Activated CD8-positive, alpha-beta memory T cell treated with anti-CD3 and anti-CD28 coated beads, Interleukin-2, amount 50 U/mL, for 24 hours (primary cell): ENCODE results near the gene SPTBN2.

Experiments
- DNase-seq: peaks from one replicate; pipeline ENCODE4 v3.0.0-alpha.2; 2020; ENCODE audit errors: extremely low read depth

SPTBN2 gene

GRCh38 chr11:66728693-66729385 is at the start of gene SPTBN2:
TSS of gene SPTBN2 (minus strand) at chr11:66729216. CDS start at chr11:66721240, 7,976 bp downstream.
- no peak for DNase-seq

- DNase-seq, result no peak
Observed at GRCh38 chr11:66768818-66769217, 39.8 kb upstream of the SPTBN2 start.

DNA sequence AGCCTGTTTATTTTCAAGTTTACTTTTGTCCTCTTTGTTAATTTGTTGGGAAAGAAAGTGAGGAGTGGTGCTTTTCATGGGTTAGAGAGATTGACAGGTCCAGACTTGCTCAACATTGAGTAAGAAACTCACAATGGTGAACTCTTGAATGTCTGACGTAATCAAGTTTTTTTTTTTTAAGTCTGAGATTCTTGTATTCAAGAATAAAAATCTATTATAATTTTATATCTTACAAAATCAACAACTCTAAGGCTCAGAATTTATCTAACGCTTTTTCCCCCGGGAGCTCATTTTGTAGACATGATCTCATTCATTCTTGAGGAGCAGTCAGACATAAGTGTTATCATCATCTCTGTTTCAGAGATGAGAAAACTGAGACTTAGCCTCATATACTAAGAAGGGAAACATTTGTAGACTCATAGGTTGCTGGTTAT is 39.1 kb upstream of the SPTBN2 start:
- no peak for DNase-seq

GRCh38 chr11:66767666-66768065 is 38.6 kb upstream of the SPTBN2 start:
- no peak for DNase-seq

DNA sequence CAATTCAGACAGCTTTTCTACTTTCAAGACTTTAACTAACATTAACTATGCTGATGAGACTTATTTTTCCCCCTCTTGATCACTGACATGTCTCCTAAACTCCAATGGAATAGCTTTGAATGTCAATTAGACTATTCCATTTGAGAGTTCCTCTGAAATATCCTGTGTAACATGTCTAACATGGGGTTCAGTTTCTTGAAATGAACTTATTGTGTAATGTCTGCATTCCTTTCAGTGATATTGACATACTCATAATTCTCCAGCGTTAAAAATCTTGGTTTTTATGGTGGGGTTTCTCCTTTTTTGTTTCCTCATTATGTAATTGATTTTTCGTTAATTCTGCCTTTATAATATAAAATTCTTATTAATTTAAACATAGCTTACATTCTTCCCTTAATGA is 37.7 kb upstream of the SPTBN2 start:
- no peak for DNase-seq

DNA sequence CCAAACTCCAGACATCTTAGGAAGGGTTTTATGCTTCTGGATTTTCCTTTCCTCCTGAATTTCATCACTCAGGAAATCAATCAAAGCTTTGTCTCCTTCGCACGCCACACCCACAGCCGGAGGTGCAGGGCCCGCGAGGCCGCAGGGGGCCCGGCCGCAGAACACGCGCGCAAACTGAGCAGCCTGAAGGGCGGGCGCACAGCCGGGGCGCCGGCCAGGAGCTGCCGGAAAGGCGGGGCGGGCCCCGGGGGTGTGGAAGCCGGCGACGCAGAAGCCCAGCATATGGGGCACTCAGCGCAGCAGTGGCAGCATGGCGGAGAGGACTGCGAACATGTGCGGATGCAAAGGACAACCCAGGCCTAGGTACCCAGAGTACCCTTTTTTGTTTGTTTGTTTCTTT is 33.1 kb upstream of the SPTBN2 start:
- DNase-seq, result no peak

- DNase-seq, result no peak
Observed at GRCh38 chr11:66752148-66752547, 23.1 kb upstream of the SPTBN2 start.

- no peak for DNase-seq
Observed at GRCh38 chr11:66749091-66749490, 20.1 kb upstream of the SPTBN2 start.

DNA sequence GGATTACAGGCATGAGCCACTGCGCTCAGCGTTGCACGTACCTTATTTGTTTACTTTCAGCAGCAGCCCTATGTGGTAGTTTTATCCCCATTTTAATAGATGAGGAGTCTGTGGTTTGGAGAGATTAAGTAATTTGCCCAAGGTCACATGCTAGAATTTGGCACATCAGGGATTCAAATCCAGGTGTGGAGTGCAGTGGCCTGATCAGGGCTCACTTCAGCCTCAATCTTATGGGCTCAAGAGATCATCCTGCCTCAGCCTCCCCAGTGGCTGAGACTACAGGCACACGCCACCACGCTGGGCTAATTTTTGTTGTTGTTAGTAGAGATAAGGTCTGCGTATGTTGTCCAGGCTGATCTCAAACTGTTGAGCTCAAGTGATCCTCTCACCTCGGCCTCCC is 18.5 kb upstream of the SPTBN2 start:
- DNase-seq, result no peak

DNA sequence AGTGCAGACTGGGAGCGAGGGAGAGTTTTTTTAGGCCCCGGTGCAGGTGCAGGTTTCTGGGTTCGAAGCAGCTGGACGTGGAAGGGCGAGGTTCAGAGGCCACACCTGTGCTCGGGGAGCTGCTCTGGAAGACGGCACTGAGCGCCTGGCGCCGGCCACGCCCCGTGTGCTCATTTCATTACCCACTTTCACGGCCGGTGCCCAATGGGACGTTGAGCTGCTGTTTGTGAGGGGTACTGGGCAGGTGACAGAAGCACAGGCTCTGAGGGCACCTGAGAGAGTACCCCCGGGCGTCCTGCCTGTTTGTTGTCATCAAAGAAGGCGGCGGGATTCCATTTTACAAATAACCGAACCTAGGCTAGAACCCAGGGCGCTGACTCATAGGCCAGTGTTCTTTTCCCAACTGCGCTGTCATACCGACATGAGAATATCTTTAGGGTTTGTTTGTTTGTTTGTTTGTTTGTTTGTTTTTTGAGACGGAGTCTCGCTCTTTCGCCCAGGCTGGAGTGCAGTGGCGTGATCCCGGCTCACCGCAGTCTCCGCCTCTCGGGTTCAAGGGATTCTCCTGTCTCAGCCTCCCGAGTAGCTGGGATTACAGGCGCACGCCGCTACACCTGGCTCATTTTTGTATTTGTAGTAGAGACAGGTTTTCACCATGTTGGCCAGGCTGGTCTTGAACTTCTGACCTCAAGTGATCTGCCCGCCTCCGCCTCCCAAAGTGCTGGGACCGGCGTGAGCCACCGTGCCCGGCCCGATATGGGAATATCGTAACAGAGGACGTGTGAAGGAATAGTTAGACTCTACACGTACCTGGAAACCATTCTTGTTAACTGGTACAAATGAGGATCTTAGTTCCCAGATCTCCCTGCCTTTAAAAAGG is 16.6 kb upstream of the SPTBN2 start:
- DNase-seq, result no peak

DNA sequence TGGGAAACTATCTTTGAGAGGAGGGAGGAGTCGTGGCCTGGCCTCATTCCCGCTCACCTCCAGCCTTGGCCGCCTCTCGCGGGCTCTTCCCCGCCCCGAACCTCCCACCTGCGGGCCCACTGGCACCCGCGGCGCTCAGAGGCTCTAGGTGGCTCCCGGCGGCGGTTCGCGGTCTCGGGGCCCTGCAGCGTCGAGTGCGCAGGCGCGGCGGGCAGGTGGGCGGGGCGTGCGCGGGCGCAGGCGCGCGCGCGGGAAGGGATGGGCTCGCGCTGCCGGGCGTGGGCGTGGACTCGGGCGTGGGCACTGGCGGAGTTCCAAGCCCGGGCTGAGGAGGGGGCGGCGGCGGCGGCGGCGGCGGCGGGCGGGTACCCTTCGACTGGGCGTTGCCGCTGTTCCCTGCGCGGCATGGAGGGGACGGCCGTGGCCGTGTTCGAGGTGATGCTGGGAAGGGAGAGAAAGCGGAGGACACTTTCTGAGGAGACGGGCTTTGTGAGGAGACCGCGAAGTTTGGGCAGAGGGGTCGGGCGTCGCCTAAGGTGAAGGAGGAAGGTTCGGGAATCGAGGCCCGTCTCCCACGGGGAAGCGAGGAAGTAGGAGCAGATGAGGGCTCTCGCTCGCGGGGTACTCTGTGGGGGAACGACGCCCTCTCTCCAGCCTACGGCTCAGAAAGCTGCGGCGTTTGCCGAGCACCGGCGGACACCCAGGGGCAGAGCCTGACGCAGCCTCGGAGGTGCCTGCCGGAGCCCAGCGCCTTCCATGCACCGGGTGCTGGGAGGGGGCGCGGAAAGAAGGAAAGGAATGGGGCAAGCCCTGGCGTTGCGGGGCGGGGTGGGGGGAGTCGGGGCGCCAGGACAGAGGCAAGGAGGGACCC is 15.7 kb upstream of the SPTBN2 start:
- DNase-seq, result peak; percentile 58

- DNase-seq, result no peak
Observed at GRCh38 chr11:66743271-66743968, 14.4 kb upstream of the SPTBN2 start.

GRCh38 chr11:66741153-66741552 is 12.1 kb upstream of the SPTBN2 start:
- no peak for DNase-seq

- DNase-seq, result no peak
Observed at GRCh38 chr11:66739983-66740382, 11.0 kb upstream of the SPTBN2 start.

DNA sequence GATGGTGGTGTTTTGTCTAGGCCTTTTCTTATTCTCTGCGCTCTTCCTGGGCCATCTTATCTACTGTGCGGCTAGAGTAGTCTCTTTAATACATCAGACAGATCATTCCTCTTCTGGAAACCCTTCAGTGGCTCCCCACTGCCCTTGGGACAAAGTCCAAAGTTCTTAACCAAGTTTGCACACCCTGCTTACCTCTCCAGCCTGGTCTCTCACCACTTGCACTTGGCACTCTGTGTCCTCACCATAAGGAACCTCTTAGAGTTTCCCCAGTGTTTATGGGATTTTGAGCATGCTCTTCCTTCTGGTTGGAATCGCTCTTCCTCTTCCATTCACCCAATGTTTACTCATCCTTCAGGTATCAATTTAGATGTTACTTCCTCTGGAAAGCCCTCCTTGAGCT is 5.2 kb upstream of the SPTBN2 start:
- no peak for DNase-seq

DNA sequence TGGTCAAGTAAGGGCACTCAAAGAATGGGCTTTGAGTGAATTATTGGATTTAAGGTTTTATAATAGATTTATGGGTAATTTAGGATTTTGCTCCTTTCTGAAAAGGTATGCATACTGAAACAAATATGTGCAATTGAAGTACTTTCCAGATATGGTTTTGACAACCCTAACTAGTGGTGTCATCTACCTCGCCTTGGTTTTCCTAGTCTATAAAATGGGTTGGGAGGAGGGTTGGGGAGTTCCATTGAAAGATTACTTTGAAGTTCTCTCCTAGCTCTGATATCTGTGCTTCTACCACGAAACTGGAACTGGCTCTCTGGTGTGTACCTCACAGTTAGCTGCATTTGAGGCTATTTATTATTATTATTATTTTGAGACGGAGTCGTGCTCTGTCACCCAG is 431 bp upstream of the SPTBN2 start:
- no peak for DNase-seq

- DNase-seq, result no peak
Observed at GRCh38 chr11:66728038-66728692, 851 bp downstream of the SPTBN2 start.

DNA sequence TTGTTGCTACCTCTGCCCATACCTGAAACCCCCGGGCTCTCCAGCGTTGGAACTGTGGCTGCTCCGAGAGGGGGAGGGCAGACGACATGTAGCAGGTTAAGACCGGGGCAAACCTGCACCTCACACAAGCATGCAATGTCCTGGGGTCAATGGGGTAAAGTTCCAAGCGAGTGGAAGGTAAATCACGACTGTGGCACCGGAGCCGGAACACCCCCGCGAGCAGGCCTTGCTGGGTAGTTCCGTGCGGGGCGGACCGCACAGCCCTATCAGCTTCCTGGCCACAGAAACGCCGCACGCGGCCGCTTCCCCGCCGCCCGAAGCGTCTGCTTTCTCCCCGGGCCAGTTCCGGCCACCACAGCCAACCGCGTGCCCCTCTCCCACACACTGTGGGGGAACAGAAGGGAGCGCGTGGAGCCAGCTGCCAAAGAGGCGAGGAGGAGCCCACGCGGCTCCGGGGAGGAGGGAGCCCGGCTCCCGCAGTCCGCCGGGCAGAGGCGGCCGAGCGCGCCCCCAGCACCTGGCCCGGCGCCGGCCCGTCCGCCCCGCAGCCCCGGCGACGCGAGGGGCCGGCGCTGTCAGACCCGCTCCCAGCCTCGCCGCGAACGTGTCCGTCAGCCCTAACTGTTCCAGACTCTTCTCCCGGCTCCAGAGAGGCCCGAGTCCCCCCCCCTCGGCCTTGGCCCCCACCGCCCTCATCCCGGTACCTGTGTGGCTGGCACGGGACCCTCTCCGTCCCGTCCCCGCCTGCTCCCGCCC is 1.6 kb downstream of the SPTBN2 start:
- DNase-seq, result no peak

DNA sequence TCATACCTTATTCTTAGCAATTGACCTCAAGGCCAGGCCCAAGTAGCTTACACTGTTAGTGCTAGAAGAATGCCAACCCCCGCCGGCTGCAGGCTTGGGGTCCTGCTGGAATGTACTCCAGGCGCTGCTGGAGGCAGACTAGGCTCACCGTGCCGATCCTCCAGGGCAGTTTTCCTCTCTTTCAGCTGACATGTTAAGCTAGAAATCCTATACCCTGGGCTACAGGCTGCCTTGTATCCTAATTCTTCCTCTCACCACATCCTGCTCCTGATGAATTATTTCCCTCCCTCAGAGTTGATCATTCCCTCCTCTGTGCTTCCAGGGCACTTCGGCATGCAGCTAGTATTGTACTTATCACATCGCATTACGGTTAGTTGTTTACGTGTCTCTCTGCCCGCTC is 3.4 kb downstream of the SPTBN2 start:
- DNase-seq, result no peak

DNA sequence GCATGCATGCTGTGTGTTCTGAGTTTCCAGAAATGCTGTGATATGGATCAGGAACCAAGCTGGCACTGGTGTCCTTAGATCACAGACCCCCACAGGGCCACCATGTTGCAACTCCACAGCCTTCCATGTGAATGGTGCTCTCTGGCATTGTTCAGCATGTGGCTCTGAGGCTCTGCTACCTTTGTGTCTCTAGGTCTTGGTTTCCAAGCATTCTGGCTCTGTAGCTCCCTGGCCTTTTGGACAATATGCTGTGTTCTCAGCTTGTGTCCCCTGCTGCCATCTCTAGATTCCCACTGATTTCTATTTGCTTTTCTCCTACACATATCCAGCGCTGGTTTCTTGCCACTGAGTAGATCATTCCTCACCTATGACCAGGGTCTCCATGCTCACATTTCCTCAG is 3.9 kb downstream of the SPTBN2 start:
- no peak for DNase-seq
